GM18517 (cell line): ENCODE measurements around the gene MAML2.
A peak's percentile ranks its signal among the peaks of the same experiment; 100 is the strongest.

Experiments used
- ATAC-seq: cut with Tn5 transposase; IDR thresholded peaks from one replicate; pipeline ENCODE4 v1.9.1; 2021; ENCODE audit warnings: mild to moderate bottlenecking, moderate library complexity; ENCODE audit not compliant: unreplicated experiment

The MAML2 gene

GRCh38 chr11:96023275-96023674 is 319.7 kb downstream of the MAML2 start:
- no peak for ATAC-seq

DNA sequence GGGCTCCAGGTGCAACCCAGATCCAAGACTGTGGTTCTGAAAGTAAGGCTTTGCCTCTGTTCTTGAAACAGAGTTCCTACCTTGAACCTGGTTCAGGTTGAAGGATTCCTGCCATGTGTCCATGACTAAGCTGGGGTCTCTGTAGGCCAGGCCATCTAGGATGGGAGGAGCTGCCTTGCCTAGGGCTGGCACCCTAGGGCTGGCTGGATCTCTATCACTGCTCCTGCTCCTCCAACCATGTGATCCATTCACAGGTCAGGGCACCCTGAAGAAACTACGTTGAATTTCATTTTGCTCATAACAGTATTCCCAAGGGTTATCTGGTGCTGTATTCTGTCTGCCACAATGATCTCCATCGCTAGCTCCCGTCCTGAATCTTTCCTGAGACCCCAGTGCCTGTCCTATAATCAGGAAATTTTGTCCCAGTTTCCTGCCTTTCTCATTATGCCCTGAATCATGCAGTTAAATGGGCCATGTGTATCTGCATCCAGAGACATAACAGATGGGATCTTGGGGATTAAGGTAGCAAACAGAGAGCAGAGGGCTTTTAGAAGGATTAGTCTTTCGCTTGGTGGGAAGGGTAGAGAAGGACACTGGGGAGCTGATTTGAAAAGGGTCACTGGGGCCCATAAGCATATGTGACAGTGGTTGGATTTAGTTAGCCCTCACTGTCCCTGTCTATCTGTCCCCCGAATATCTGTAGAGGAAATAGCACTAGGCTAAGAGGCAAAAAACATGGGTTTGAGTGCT is 320.9 kb downstream of the MAML2 start:
- no peak for ATAC-seq

DNA sequence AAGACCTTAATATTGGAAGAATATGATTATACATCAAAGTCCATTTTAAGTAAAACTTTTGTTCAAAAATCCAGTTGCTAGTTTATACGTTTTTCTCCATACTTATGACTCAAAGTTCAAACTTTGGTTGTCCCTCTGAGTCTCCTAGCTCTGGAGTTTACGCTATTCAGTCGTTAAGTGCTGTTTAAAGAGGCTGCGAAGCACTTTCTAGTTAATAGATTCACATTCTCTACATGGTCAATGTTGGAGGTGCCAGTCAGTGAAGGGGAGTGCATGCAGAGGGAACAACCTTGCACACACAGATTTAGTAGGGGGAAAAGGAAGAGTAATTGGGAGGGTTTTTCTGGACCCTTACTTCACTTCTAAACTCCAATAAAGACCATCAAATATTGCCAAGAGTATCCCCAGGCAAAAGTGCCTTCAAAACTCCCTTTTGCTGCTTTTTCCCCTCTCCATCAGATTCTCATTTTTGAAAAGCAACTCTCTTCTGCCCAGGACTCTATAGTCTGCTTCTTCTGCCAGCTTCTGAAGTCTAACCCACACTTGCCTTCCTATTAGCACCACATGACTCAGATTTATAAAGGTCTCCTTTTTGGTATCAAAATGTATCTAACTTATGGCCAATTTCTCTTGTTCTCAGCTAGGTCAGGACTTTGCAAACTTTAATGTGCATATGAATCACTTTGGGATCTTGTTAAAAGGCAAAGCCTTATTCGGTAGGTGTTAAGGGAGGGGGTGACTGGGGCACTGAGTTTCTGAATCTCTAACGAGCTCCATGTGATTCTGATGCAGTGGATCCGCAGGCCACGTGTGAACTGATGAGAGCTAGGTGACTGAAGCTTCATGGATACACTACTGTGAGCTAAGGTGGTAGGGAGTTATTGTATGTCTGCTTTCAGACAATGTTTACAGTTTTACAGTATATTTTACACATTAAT is 322.9 kb downstream of the MAML2 start:
- no peak for ATAC-seq

DNA sequence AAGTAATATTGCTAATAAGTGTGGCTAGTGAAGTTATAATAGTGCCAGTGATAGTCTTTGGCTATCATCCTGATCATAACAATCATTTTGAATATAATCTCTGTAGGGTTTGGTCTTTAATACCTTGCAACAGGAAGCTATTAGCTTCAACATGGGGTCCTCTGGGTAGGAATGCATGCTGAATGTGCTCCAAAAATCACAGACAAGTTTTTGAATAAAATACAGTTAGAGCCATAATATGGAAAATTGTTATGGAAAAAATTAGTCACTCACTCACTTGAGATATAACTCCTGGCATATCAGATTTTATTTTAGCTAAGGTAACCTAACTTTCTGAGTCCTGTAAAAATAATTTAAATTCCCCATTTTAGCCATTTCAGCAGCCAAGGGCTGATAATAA is 323.7 kb downstream of the MAML2 start:
- no peak for ATAC-seq

DNA sequence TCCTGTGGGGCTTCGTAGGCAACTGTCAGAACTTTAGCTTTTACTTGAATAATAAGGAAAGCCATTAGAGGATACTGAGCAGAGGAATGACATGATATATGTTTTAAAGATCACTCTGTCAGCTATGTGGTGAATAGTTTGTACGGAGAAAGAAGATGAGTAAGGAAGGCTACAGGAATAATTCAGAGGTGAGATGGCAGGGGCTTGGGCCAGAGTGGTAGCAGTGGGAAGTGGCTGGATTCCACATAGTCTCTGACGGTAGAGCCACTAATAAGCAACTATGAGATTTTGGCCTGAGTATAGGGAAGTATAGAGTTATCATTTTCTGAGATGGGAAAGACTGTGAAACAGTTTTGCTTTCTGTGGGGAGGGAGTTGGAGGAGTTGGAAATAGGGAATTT is 325.1 kb downstream of the MAML2 start:
- ATAC-seq: no peak

GRCh38 chr11:96016978-96017502 is 326.0 kb downstream of the MAML2 start:
- ATAC-seq: no peak

DNA sequence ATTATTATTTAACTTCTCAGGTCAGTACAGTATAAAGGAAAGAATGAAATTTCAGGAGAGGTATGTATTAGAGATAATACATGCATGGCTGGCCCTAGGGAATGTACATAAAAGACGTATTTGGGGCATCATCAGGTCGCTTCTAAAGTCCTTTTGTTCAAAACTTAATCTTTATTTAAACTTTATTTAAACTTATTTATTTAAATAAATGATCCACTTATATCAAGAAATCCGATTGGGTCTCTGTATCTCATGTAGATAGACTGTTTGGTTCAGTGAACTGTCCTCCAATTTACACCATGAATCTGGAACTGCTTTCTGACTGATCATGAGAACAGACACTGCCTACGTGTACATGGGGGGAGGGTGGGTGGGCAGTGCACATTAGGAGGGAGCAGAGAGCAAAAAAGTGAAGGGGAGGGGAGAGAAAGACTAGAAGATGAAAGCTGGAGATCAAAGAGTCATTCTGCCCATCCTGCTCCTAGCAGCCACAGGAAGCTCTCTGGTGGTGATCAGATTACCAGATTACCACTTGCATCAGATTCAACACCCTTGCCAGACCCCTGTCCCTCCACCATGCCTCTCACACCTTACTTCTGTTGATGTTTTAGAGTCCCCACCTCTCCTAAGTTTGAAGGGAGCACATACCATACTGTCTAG is 327.0 kb downstream of the MAML2 start:
- no peak for ATAC-seq

DNA sequence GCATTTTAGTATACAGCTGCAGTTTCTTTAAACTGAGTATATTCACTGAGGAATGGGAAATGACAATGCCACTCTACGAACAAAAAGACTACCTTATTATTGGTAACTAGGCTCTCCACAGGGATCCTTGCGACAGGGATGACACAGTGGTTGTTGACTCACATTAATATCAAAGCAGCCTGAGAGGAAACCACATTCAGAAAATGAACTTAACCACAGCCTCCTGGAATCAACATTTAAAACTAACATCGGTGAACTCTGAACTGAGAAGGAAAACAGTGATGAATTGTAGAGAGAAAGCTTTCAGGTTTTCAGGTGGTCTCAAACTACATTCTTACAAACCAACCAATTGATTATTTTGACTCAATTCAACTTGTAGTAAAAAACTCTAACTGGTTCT is 328.8 kb downstream of the MAML2 start:
- no peak for ATAC-seq

DNA sequence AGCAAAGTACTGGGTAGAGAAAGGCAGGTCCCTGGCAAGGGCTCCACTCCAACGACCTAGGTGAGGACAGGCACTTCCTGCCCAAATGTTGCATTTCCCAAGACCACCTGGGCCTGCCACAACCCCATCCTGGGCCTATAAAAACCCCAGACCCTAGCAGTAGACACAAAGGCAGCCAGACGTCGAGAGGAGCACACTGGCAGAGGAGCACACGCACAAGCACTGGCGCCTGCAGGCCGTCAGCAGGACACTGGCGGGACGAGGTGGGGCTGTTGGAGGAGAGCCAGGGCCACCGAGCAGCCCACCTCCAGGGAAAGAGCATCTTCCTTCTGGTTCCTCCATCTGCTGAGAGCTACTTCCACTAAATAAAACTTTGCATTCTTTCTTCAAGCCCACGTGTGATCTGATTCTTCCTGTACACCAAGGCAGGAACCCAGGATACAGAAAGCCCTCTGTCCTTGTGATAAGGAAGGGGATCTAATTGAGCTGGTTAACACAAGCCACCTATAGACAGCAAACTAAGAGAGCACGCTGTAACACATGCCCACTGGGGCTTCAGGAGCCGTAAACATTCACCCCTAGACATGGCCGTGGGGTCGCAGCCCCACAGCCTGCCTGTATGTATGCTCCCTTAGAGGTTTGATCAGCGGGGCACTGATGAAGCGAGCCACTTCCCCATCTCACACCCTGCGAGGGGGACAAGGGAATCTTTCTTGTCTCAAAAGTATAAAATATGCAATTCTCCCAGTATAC is 329.4 kb downstream of the MAML2 start:
- no peak for ATAC-seq

DNA sequence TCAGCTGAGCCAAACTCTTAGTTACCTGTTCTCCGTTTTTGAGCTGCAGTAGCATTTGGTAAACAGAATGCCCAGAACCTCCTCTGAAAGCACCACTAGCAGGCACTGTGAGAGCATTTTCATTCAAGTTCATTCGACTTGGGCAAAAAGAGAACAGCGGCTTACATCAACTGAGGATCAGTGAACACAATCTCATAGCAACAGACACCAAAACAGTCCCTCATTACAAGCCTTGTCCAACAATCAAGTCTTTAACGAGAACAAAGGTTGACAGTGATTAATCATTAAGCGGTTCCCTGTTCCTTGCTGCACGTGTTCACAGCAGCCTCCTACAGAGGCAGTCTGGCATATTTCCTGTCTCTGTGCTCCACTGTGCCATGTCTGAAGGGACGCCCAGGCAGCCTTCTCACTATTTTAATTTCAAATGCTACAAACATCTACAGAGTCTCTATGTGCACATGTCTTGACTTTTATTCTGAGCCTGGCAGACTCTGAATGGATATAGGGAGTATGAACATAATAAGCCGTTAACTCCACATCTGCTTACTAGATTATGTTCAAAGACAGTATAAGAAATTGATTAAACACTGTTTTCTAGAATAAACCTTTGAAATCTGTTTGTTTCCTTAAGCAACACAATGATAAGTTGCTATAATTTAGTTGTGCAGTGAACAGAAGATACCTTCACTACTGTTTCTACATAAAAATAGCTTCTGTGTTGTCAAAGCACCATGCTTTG is 330.7 kb downstream of the MAML2 start:
- peak; percentile 95 for ATAC-seq

DNA sequence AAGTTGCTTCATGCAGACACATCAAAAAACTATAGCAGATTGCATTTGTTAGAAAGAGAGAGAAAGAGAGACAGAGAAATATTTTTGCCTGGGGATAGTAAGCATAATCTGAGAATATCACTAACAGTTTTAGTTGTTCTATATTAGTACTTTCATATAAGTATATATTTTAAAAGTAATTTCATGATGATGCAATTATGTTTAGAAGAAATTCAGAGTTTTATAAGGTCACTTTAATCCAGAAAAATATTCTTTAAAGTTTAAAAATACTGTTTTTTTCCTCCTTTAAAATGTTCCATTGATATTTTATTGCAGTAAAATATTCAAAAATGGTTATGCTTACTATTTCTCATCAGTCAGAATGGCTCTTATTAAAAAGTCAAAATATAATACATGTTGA is 332.3 kb downstream of the MAML2 start:
- no peak for ATAC-seq

- no peak for ATAC-seq
Observed at GRCh38 chr11:96008161-96008720, 334.8 kb downstream of the MAML2 start.

DNA sequence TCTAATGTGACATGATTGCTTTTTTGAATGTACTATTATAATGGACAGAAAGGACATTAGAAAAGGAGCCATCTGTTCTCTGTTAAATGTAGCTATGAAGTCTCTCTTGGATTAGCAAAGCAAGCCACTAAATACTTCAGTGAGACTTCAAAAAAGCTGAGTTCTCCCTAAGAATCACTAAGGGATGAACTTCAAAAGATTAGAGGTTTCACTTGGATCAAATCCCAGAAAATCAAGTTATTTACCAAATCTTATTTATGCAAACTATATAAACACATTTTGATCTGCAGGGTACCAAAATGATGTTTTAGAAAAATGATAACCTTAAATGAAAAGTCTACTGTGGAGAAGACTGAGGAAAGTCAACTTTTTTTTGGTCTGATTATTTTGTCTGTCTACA is 337.0 kb downstream of the MAML2 start:
- no peak for ATAC-seq

GRCh38 chr11:96004862-96005261 is 338.1 kb downstream of the MAML2 start:
- ATAC-seq: no peak

DNA sequence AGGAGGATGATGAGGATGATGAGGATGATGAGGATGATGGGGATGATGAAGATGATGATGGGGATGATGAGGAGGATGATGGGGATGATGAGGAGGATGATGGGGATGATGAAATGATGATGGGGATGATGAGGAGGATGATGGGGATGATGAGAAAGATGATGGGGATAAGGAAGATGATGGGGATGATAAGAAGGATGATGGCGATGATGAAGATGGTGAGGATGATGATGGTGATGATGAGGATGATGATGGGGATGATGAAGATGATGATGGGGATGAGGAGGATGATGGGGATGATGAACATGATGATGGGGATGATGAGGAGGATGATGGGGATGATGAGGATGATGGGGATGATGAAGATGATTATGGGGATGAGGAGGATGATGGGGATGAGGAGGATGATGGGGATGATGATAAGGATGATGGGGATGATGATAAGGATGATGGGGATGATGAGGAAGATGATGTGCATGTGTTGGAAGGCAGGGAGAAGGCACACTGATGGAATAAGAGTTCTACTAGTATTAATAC is 340.2 kb downstream of the MAML2 start:
- no peak for ATAC-seq

DNA sequence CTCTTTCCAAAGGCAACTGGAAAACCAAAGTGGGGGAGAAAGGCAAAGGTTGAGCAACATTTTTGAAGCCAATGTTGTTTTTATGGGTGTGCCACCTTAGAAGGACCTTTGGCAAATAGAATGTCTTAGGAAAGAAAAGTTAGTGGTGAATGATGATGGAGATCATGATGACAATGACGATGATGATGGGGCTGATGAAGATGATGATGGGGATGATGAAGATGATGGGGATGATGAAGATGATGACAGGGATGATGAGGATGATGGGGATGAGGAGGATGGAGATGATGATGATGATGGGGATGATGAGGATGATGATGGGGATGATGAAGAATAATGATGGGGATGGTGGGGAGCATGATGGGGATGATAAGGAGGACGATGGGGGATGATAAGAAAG is 340.7 kb downstream of the MAML2 start:
- no peak for ATAC-seq

DNA sequence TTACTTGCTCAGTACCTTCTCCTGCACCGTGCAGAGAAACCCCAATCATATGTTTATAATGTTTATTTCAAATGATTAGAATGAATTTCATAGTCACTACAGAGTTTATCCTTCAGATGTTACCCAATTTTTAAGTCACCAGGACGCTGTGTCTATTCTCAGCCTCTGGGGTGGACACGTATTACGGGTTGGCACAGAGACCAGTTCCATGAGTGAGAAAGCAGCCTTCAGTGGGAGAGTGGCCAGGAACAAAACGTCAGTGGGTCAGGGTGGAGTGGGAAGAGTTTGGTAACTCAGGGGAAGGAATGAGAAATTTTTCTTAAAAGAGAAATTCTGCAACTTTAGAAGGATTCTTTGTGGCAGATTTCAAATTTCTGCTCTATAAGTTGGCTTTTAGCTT is 342.0 kb downstream of the MAML2 start:
- no peak for ATAC-seq

DNA sequence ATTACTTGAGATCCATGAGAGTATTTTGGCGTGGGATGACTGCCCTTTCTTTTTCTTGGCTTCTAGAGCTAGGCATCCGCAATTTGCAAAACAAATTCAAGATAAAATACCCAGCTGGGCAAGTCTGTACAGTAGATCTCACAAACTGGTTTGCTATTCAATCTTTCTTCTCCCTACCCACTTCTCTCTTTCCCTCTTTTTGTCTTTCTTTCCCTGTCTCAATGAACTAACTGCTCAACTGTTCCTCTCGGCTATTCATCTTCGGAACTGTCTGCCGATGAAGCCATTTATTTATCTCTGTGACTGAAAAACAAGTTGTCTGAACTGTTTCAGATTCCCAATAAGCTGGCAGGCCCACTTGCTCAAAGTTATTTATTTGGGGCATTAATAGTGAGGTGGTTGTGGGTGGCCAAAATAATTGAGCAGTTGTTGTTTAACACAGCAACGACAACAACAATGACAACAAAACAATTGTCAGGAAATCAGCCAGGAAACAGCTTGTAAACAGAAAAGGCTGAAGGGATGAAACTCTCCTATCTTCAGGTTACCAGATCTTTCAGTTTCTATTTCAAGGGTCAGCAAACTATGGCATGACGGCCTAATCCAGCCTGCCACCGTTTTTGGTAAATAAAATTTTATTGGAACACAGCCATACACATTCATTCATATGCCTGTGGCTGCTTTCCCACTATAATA is 343.1 kb downstream of the MAML2 start:
- ATAC-seq: no peak
